Neural cell (in vitro differentiated cells): ENCODE data around the gene TLE3. TPM values are rescaled to one million over a fixed set of nuclear protein-coding genes. Genes with fewer than 3 reads are reported as not detected.

Experiments used
- H2AFZ ChIP-seq: fragments of 200-600, 300-800 bp; sonication (generic), shearing (Covaris generic); 2 replicates; pipeline ENCODE4 v1.6.0; 2014; ENCODE audit warnings: low read depth, mild to moderate bottlenecking, antibody characterized with exemption, low read length, moderate library complexity
- H3F3A ChIP-seq: fragments of 200-600 bp; shearing (Covaris generic); 2 replicates; pipeline ENCODE4 v1.6.1; 2016; ENCODE audit warnings: mild to moderate bottlenecking, moderate library complexity, mixed read lengths, antibody characterized with exemption, low read length; ENCODE audit not compliant: insufficient read depth, poor library complexity, severe bottlenecking
- H3K27ac ChIP-seq: fragments of 200-600, 300-800 bp; sonication (generic), shearing (Covaris generic); 2 replicates; pipeline ENCODE4 v1.5.1; 2014; ENCODE audit warnings: mild to moderate bottlenecking, low read length, moderate library complexity
- H3K27me3 ChIP-seq: fragments of 300-800, 200-600 bp; sonication (generic), shearing (Covaris generic); 2 replicates; pipeline ENCODE4 v1.6.0; 2014; ENCODE audit warnings: mild to moderate bottlenecking, low read depth, low read length, moderate library complexity; ENCODE audit not compliant: insufficient read depth
- H3K36me3 ChIP-seq: fragments of 300-800, 200-600 bp; sonication (generic), shearing (Covaris generic); 2 replicates; pipeline ENCODE4 v1.5.1; 2014; ENCODE audit warnings: mild to moderate bottlenecking, antibody characterized with exemption, low read length, moderate library complexity; ENCODE audit not compliant: insufficient read depth
- H3K4me2 ChIP-seq: fragments of 300-800, 200-600 bp; sonication (generic), shearing (Covaris generic); 2 replicates; pipeline ENCODE4 v1.6.0; 2014; ENCODE audit warnings: mild to moderate bottlenecking, low read length
- H3K4me3 ChIP-seq: fragments of 300-800, 200-600 bp; sonication (generic), shearing (Covaris generic); 2 replicates; pipeline ENCODE4 v1.5.1; 2014; ENCODE audit warnings: mild to moderate bottlenecking, low read length, moderate library complexity
- H3K79me2 ChIP-seq: fragments of 200-600 bp; shearing (Covaris generic); replicated peaks from 2 replicates; pipeline ENCODE4 v1.6.0; 2014; ENCODE audit warnings: mild to moderate bottlenecking, low read length, moderate library complexity; ENCODE audit not compliant: insufficient read depth
- H3K9ac ChIP-seq: fragments of 300-800, 200-600 bp; sonication (generic), shearing (Covaris generic); 2 replicates; pipeline ENCODE4 v1.6.1; 2016; ENCODE audit warnings: mild to moderate bottlenecking, low read length, mixed read lengths
- H3K9me2 ChIP-seq: fragments of 200-600 bp; shearing (Covaris generic); 2 replicates; pipeline ENCODE4 v1.6.1; 2016; ENCODE audit warnings: mild to moderate bottlenecking, low read length, mixed read lengths; ENCODE audit not compliant: insufficient read depth
- H3K9me3 ChIP-seq: fragments of 200-600, 300-800 bp; sonication (generic), shearing (Covaris generic); 2 replicates; pipeline ENCODE4 v1.6.1; 2016; ENCODE audit warnings: mild to moderate bottlenecking, mixed run types, low read length, moderate library complexity, mixed read lengths
- H4K20me1 ChIP-seq: fragments of 200-600 bp; shearing (Covaris generic); 2 replicates; pipeline ENCODE4 v1.6.1; 2016; ENCODE audit warnings: mild to moderate bottlenecking, mixed run types; ENCODE audit not compliant: insufficient read depth
- EP300 ChIP-seq: fragments of 450-650 bp; conservative IDR thresholded peaks from 2 replicates; pipeline ENCODE4 v1.6.1; 2014; ENCODE audit warnings: antibody characterized with exemption, mild to moderate bottlenecking, moderate library complexity; ENCODE audit not compliant: poor library complexity, severe bottlenecking
- EZH2 ChIP-seq: fragments of 200-600, 300-800 bp; shearing (Covaris generic), sonication (generic); IDR thresholded peaks from 2 replicates; pipeline ENCODE4 v1.6.1; 2014; ENCODE audit warnings: antibody characterized with exemption, low read length, borderline replicate concordance, mild to moderate bottlenecking; ENCODE audit not compliant: insufficient read depth, poor library complexity, severe bottlenecking
- MXI1 ChIP-seq: fragments of 450-650 bp; conservative IDR thresholded peaks from 2 replicates; pipeline ENCODE4 v1.6.1; 2014; ENCODE audit warnings: antibody characterized with exemption, mild to moderate bottlenecking; ENCODE audit not compliant: poor library complexity, severe bottlenecking
- POLR2AphosphoS5 ChIP-seq: IDR thresholded peaks from 2 replicates; pipeline ENCODE4 v1.6.1; 2012
- RAD21 ChIP-seq: fragments of 450-650 bp; conservative IDR thresholded peaks from 2 replicates; pipeline ENCODE4 v1.6.1; 2014; ENCODE audit warnings: antibody characterized with exemption, mild to moderate bottlenecking, moderate library complexity
- REST ChIP-seq: IDR thresholded peaks from 2 replicates; pipeline ENCODE4 v1.6.1; 2012; ENCODE audit warnings: borderline replicate concordance
- SMC3 ChIP-seq: fragments of 450-650 bp; conservative IDR thresholded peaks from 2 replicates; pipeline ENCODE4 v1.6.1; 2014; ENCODE audit warnings: antibody characterized with exemption, mild to moderate bottlenecking, moderate library complexity; ENCODE audit not compliant: poor library complexity
- TAF1 ChIP-seq: IDR thresholded peaks from 2 replicates; pipeline ENCODE4 v1.6.1; 2012; ENCODE audit warnings: low read depth
- polyA plus RNA-seq: library from polyadenylated mRNA; depleted of rRNA; stranded (reverse); fragments of >200 nt; gene quantifications from 2 replicates; pipeline ENCODE4 v1.2.3, GENCODE V29; 2014
- TF ChIP-seq, protein P1 (sequence below): fragments of 450-650 bp; IDR thresholded peaks from 2 replicates; pipeline ENCODE4 v1.5.1; 2014; ENCODE audit warnings: antibody characterized with exemption, mild to moderate bottlenecking, moderate library complexity; ENCODE audit not compliant: poor library complexity, severe bottlenecking

Gene TLE3
- polyA plus RNA-seq, 1 donor from 2014 or later, result 27.6 TPM

DNA sequence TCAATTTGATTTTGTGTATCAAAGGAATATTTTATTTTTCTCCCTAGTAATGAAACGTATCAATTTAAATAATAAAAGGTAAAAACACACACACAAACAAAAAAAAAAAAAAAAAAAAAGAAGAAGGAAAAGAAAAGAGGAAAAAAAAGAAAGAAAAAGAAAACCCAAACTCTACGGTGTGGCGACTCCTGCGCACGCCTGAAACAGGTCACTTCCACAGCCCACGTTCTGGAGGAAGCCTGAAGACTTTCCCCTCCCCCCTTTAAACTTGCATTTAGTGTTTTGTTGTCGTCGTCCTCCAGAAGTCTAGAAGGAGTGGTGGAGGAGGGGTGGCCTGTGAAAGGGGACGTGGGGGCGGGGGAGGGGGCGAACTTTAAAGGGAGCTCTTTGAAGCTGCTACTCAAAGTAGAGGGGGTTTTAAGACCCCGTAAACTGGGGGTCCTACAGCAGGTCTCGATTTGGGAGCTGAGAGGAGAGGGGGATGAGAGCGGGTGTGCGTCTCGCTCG is 2.3 kb upstream of the TLE3 start:
- TF ChIP-seq TAF1, result no peak
- TF ChIP-seq EP300, result no peak
- no peak for TF ChIP-seq MXI1
- TF ChIP-seq, protein P1, sequence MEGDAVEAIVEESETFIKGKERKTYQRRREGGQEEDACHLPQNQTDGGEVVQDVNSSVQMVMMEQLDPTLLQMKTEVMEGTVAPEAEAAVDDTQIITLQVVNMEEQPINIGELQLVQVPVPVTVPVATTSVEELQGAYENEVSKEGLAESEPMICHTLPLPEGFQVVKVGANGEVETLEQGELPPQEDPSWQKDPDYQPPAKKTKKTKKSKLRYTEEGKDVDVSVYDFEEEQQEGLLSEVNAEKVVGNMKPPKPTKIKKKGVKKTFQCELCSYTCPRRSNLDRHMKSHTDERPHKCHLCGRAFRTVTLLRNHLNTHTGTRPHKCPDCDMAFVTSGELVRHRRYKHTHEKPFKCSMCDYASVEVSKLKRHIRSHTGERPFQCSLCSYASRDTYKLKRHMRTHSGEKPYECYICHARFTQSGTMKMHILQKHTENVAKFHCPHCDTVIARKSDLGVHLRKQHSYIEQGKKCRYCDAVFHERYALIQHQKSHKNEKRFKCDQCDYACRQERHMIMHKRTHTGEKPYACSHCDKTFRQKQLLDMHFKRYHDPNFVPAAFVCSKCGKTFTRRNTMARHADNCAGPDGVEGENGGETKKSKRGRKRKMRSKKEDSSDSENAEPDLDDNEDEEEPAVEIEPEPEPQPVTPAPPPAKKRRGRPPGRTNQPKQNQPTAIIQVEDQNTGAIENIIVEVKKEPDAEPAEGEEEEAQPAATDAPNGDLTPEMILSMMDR, result no peak
- TF ChIP-seq RAD21, result no peak
- no peak for TF ChIP-seq POLR2AphosphoS5
- no peak for TF ChIP-seq SMC3
- TF ChIP-seq EZH2, result no peak
- no peak for TF ChIP-seq REST
- no peaks in the 10 kb centered on the region for H3K36me3 ChIP-seq
- no peaks in the 10 kb centered on the region for H4K20me1 ChIP-seq
- peak overlapping the region; percentile 29 for H3K9ac ChIP-seq
- H3K27me3 ChIP-seq, result peaks cover 44% of the 10 kb centered on the region
- H3K9me2 ChIP-seq, result no peaks in the 10 kb centered on the region
- H3K4me3 ChIP-seq, result peak overlapping the region; percentile 92
- H2AFZ ChIP-seq, result no peak overlapping the region
- H3K79me2 ChIP-seq, result peaks cover 24% of the 10 kb centered on the region
- peak overlapping the region; percentile 36 for H3K4me2 ChIP-seq
- no peaks in the 10 kb centered on the region for H3K9me3 ChIP-seq
- peaks cover 5% of the 10 kb centered on the region for H3F3A ChIP-seq
- no peak overlapping the region for H3K27ac ChIP-seq

DNA sequence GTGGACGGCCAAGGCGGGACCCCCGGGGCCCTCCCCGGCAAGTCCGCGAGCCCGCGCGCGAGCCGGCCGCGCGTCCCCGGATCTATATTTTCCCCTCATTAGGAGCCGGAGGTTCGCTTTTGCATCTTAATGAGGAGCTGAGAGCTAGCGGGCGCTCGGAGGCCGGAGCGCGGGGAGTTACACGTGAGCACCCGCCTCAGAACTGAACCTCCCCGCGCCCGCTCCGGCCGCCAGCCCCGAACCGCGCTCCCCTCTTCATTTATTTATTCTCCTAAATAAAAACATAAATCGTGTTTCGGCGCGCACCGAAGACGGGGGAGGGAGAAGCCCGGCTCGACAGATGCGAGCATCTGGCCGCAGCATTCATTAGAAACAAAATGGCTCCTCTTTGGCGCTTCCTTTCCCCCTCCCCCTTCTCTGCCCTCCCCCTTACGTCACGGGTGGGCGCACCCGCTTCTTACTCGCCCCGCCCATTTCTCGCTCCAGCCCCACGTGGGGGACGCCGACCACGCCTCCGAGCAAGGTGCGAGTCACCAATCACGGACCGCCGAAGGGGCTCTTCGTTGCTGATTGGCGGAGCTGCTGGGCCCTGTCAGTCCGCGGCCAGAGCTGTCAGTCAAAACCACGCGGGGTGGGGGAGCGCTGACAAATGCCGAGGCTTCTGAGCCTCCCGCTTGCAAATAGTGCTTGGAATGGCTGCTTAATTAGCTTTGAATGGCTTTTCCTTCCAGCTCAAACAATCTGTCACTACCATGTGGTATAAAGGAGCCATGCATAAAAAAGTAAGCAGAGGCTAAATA is 1.6 kb upstream of the TLE3 start:
- Histone ChIP-seq H3K9ac (peak overlapping the region; percentile 74), H3K79me2 (peaks cover 30% of the 10 kb centered on the region), H3K4me3 (peak overlapping the region; percentile 92), H3K27ac (peak overlapping the region; percentile 38), H2AFZ (peak overlapping the region; percentile 10), H4K20me1 (no peaks in the 10 kb centered on the region), H3F3A (peaks cover 5% of the 10 kb centered on the region), H3K27me3 (peaks cover 42% of the 10 kb centered on the region), H3K4me2 (peak overlapping the region; percentile 57), H3K36me3 (no peaks in the 10 kb centered on the region), H3K9me3 (no peaks in the 10 kb centered on the region), H3K9me2 (no peaks in the 10 kb centered on the region)
- TF ChIP-seq TAF1 (peak; percentile 35), POLR2AphosphoS5 (peak; percentile 81), RAD21 (peak; percentile 52), EZH2 (no peak), MXI1 (peak; percentile 80), REST (peak; percentile 81), EP300 (peak; percentile 97), SMC3 (peak; percentile 51)
- TF ChIP-seq, protein P1, result no peak
